H1 (cell line): ENCODE results near the gene PPIG. TPM values are rescaled to one million over a fixed set of nuclear protein-coding genes. Genes with fewer than 3 reads are reported as not detected.
"Not testable (repeated sequence)": the region's sequence is repeated elsewhere in the genome, so short reads cannot be mapped to it uniquely, and the experiment has no call there.

Source experiments
- CTCF ChIA-PET: fragments of 300-600 bp; sonication (Branson Sonifier 250); formaldehyde crosslinking; loops from one replicate; lab custom pipeline; 2021; ENCODE audit not compliant: partially characterized antibody; lab: Charles Lee
- POLR2A ChIA-PET: fragments of 300-600 bp; sonication (Branson Sonifier 250); formaldehyde crosslinking; loops from one replicate; lab custom pipeline; 2021; ENCODE audit warnings: inconsistent platforms; ENCODE audit not compliant: partially characterized antibody; lab: Charles Lee
- DNase-seq, 2 experiments: peaks; one replicate each; pipeline versions ENCODE4 v3.0.0 to v3.0.0-alpha.2; 2010 to 2022; ENCODE audit warnings: low spot score in 2 of 2, low read depth in 1 of 2, mixed read lengths in 1 of 2
- FAIRE-seq: peaks from 2 replicates; lab custom pipeline; 2011; peaks lifted over from hg19 to GRCh38; lab: Jason Lieb, UNC
- H2AFZ ChIP-seq: 2 replicates; pipeline ENCODE4 v1.8.1; 2012; ENCODE audit warnings: low read length, inconsistent platforms
- H2AK5ac ChIP-seq: 2 replicates; pipeline ENCODE4 v1.6.1; 2013; ENCODE audit warnings: low read depth, low read length
- H2BK120ac ChIP-seq: replicated peaks from 2 replicates; pipeline ENCODE3; 2013; ENCODE audit warnings: low read depth, low read length, inconsistent platforms
- H2BK12ac ChIP-seq: 2 replicates; pipeline ENCODE4 v1.6.1; 2013; ENCODE audit warnings: low read depth, low read length
- H2BK15ac ChIP-seq: 2 replicates; pipeline ENCODE4 v1.6.1; 2013; ENCODE audit warnings: low read length
- H2BK20ac ChIP-seq: 2 replicates; pipeline ENCODE4 v1.6.1; 2013; ENCODE audit warnings: low read length
- H2BK5ac ChIP-seq: 2 replicates; pipeline ENCODE4 v1.6.1; 2013; ENCODE audit warnings: low read depth, low read length
- H3K14ac ChIP-seq: 2 replicates; pipeline ENCODE4 v1.6.1; 2013; ENCODE audit warnings: inconsistent platforms; ENCODE audit not compliant: insufficient read length
- H3K18ac ChIP-seq: 2 replicates; pipeline ENCODE4 v1.6.1; 2013; ENCODE audit warnings: low read length; ENCODE audit errors: extremely low read depth
- H3K23ac ChIP-seq: 2 replicates; pipeline ENCODE4 v1.6.1; 2013; ENCODE audit warnings: inconsistent platforms; ENCODE audit not compliant: insufficient read length
- H3K23me2 ChIP-seq: 2 replicates; pipeline ENCODE4 v1.6.1; 2013; ENCODE audit warnings: low read depth, low read length
- H3K27ac ChIP-seq: 2 replicates; pipeline ENCODE4 v1.6.1; 2011; ENCODE audit warnings: low read depth, low read length, inconsistent platforms
- H3K27me3 ChIP-seq, 4 experiments: replicated peaks in 1 of 4; 1 replicate in 1 of 4; 2 replicates in 3 of 4; pipeline versions ENCODE4 v1.6.1 to v1.8.1; 2011 to 2013; ENCODE audit warnings: low read length in 3 of 4, mild to moderate bottlenecking in 3 of 4, inconsistent platforms in 2 of 4, mixed read lengths in 2 of 4, moderate library complexity in 1 of 4; ENCODE audit not compliant: control insufficient read depth in 3 of 4, insufficient read depth in 3 of 4; ENCODE audit errors: extremely low read depth in 1 of 4
- H3K36me3 ChIP-seq, 4 experiments: 2 replicates each; pipeline versions ENCODE4 v1.6.1 to v1.8.1; 2011 to 2013; ENCODE audit warnings: mild to moderate bottlenecking in 4 of 4, low read length in 3 of 4, moderate library complexity in 2 of 4, control low read depth in 1 of 4, inconsistent platforms in 1 of 4; ENCODE audit not compliant: insufficient read depth in 4 of 4, control insufficient read depth in 2 of 4
- H3K4ac ChIP-seq: replicated peaks from 2 replicates; pipeline ENCODE3; 2013; ENCODE audit warnings: low read length, low read depth, mixed read lengths, inconsistent platforms; ENCODE audit not compliant: insufficient read length
- H3K4me1 ChIP-seq, 4 experiments: replicated peaks in 1 of 4; 1 replicate in 1 of 4; 2 replicates in 3 of 4; pipeline versions ENCODE4 v1.6.1 to v1.8.1; 2011 to 2013; ENCODE audit warnings: low read length in 3 of 4, inconsistent platforms in 2 of 4, mixed read lengths in 1 of 4; ENCODE audit not compliant: insufficient read depth in 4 of 4, control insufficient read depth in 3 of 4
- H3K4me2 ChIP-seq, 2 experiments: 2 replicates each; pipeline versions ENCODE4 v1.6.1 to v1.8.1; 2011 to 2013; ENCODE audit warnings: low read depth in 2 of 2, low read length in 2 of 2, control low read depth in 1 of 2, inconsistent platforms in 1 of 2, mild to moderate bottlenecking in 1 of 2; ENCODE audit not compliant: insufficient read depth in 1 of 2
- H3K4me3 ChIP-seq, 4 experiments: fragments of 200-600, 300-600 bp in 1 of 4; sonication (generic), shearing (Covaris generic), sonication (Bioruptor Twin) in 1 of 4; 2 replicates each; pipeline versions ENCODE4 v1.5.1 to v1.8.1; 2011 to 2016; ENCODE audit warnings: low read length in 4 of 4, low read depth in 3 of 4, control low read depth in 2 of 4, inconsistent platforms in 2 of 4, mild to moderate bottlenecking in 2 of 4, mixed read lengths in 1 of 4, moderate library complexity in 1 of 4; ENCODE audit not compliant: insufficient read depth in 2 of 4; ENCODE audit errors: extremely low read depth in 1 of 4
- H3K56ac ChIP-seq: replicated peaks from 2 replicates; pipeline ENCODE3; 2013; ENCODE audit warnings: low read depth, mild to moderate bottlenecking, mixed read lengths, low read length, inconsistent platforms; ENCODE audit not compliant: insufficient read length
- H3K79me1 ChIP-seq: 2 replicates; pipeline ENCODE4 v1.6.1; 2013; ENCODE audit warnings: low read depth, low read length, control low read depth
- H3K79me2 ChIP-seq, 2 experiments: 2 replicates each; pipeline versions ENCODE4 v1.6.1 to v1.8.1; 2012 to 2013; ENCODE audit warnings: low read length in 2 of 2, mild to moderate bottlenecking in 2 of 2, inconsistent platforms in 1 of 2; ENCODE audit not compliant: insufficient read depth in 2 of 2, control insufficient read depth in 1 of 2
- H3K9ac ChIP-seq, 4 experiments: replicated peaks in 1 of 4; 1 replicate in 1 of 4; 2 replicates in 3 of 4; pipeline versions ENCODE4 v1.6.1 to v1.8.1; 2011 to 2013; ENCODE audit warnings: low read depth in 3 of 4, low read length in 3 of 4, control low read depth in 2 of 4, mild to moderate bottlenecking in 2 of 4, moderate library complexity in 2 of 4, inconsistent platforms in 1 of 4; ENCODE audit errors: extremely low read depth in 1 of 4
- H3K9me3 ChIP-seq, 2 experiments: 2 replicates each; pipeline versions ENCODE4 v1.6.1 to v1.8.1; 2012 to 2013; ENCODE audit warnings: mild to moderate bottlenecking in 2 of 2, moderate library complexity in 2 of 2, control low read depth in 1 of 2, inconsistent platforms in 1 of 2, low read depth in 1 of 2, low read length in 1 of 2, mixed read lengths in 1 of 2; ENCODE audit not compliant: insufficient read depth in 2 of 2
- H4K20me1 ChIP-seq, 2 experiments: replicated peaks in 1 of 2; 2 replicates each; pipeline versions ENCODE3 to v1.8.1; 2011 to 2013; ENCODE audit warnings: inconsistent platforms in 2 of 2, low read length in 2 of 2, mild to moderate bottlenecking in 1 of 2; ENCODE audit not compliant: insufficient read depth in 2 of 2, control insufficient read depth in 1 of 2
- H4K5ac ChIP-seq: 2 replicates; pipeline ENCODE4 v1.6.1; 2013; ENCODE audit warnings: low read length, low read depth, mixed read lengths, inconsistent platforms; ENCODE audit not compliant: insufficient read length
- H4K8ac ChIP-seq: 2 replicates; pipeline ENCODE4 v1.8.0; 2013; ENCODE audit warnings: mild to moderate bottlenecking, moderate library complexity, low read length, inconsistent platforms; ENCODE audit not compliant: insufficient read depth; ENCODE audit errors: extremely low read depth
- H4K91ac ChIP-seq: replicated peaks from 2 replicates; pipeline ENCODE3; 2013; ENCODE audit warnings: low read length, mixed read lengths, inconsistent platforms; ENCODE audit not compliant: insufficient read length
- WGBS, 2 experiments: shearing (Covaris generic) in 1 of 2; methylation state at CpG; one replicate each; pipeline versions ENCODE4 v1.1.6 to v1.1.7; 2013 to 2015; ENCODE audit warnings: low lambda C conversion rate in 2 of 2, mixed read lengths in 2 of 2, inconsistent platforms in 1 of 2, low coverage in 1 of 2, missing lambda C conversion rate in 1 of 2; ENCODE audit not compliant: insufficient replicate concordance in 2 of 2, insufficient coverage in 1 of 2, insufficient read length in 1 of 2; ENCODE audit errors: extremely low coverage in 1 of 2, missing lambda C conversion rate in 1 of 2; 5-methylcytosine and 5-hydroxymethylcytosine counted together
- polyA plus RNA-seq, 7 experiments: library from polyadenylated mRNA; depleted of rRNA in 3 of 7; stranded (reverse) in 5 of 7; unstranded in 2 of 7; fragments of >200 nt in 5 of 7; fragments of 200-250 nt in 2 of 7; gene quantifications; 1 replicate in 5 of 7; 2 replicates in 1 of 7; 4 replicates in 1 of 7; pipeline versions ENCODE4 v1.2.1 to v1.2.3, GENCODE V29; 2011 to 2013; ENCODE audit warnings: missing spikeins in 2 of 7, mixed read lengths in 2 of 7
- total RNA-seq: library from RNA; stranded (reverse); fragmentation: NEBNext Ultra II Directional; extraction: Animal tissue kit (Norgen Biotek cat#: 25700); gene quantifications from 2 replicates; pipeline ENCODE4 v1.2.1, GENCODE V29; 2021

The PPIG gene
- total and polyA plus RNA-seq, 2 of the 8 experiments (the other 6 are each of a cell fraction or from before 2014, with no cell fraction given): 14.7 to 71.0 TPM

DNA sequence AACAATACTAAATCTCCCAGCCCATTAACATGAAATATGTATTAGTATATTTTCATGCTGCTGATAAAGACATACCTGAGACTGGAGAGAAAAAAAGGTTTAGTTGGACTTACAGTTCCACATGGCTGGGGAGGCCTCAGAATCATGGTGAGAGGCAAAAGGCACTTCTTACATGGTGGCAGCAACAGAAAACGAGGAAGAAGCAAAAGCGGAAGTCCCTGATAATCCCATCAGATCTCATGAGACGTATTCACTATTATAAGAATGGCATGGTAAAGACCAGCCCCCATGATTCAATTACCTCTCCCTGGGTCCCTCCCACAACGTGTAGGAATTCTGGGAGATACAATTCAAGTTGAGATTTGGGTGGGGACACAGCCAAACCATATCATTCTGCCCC, 102.7 kb downstream of the PPIG start:
- H3K27me3 ChIP-seq, H2BK20ac ChIP-seq, H3K9ac ChIP-seq, H3K4me2 ChIP-seq, H3K4me3 ChIP-seq, H4K20me1 ChIP-seq, H2BK15ac ChIP-seq, H3K4ac ChIP-seq, H3K4me1 ChIP-seq, H3K23ac ChIP-seq, H2AFZ ChIP-seq, H3K79me1 ChIP-seq, CTCF ChIA-PET, H3K79me2 ChIP-seq, H4K91ac ChIP-seq, DNase-seq, H2AK5ac ChIP-seq, H3K18ac ChIP-seq, H3K36me3 ChIP-seq, H4K8ac ChIP-seq, H3K14ac ChIP-seq, H2BK120ac ChIP-seq, FAIRE-seq, H3K27ac ChIP-seq, H2BK12ac ChIP-seq, H4K5ac ChIP-seq, H2BK5ac ChIP-seq, H3K23me2 ChIP-seq, H3K9me3 ChIP-seq, H3K56ac ChIP-seq: not testable (repeated sequence)
- POLR2A ChIA-PET: interaction anchor here (0.8 kb wide), 1 partner anchor 47 kb away, joined by 3 read pairs; the partner anchor contains the start of gene KLHL23
- WGBS, 2 experiments: 88% methylated on average over 4 of the region's 4 CpGs; no CpG with 5 or more reads in 1 of the 2 experiments

DNA sequence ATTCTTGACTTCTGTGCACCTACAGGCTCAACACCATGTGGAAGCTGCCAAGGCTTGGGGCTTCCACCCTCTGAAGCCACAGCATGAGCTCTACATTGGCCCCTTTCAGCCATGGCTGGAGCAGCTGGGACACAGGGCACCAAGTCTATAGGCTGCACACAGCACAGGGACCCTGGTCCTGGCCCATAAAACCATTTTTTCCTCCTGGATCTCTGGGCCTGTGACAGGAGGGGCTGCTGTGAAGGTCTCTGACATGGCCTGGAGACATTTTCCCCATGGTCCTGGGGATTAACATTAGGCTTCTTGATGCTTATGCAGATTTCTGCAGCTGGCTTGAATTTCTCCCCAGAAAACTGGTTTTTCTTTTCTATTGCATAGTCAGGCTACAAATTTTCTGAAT, 103.8 kb downstream of the PPIG start:
- H3K14ac ChIP-seq, H3K79me1 ChIP-seq, H3K9me3 ChIP-seq, POLR2A ChIA-PET, FAIRE-seq, H4K8ac ChIP-seq, H2BK12ac ChIP-seq, H2BK120ac ChIP-seq, H3K23ac ChIP-seq, H2BK20ac ChIP-seq, H3K9ac ChIP-seq, H2BK15ac ChIP-seq, H2AFZ ChIP-seq, H4K20me1 ChIP-seq, H3K27ac ChIP-seq, H3K27me3 ChIP-seq, DNase-seq, H3K4me2 ChIP-seq, H3K4ac ChIP-seq, H3K18ac ChIP-seq, H3K79me2 ChIP-seq, H2AK5ac ChIP-seq, H3K23me2 ChIP-seq, H3K56ac ChIP-seq, H4K91ac ChIP-seq, H3K4me3 ChIP-seq, H2BK5ac ChIP-seq, H3K4me1 ChIP-seq, H4K5ac ChIP-seq, CTCF ChIA-PET, H3K36me3 ChIP-seq: not testable (repeated sequence)
